ENCODE data around the gene PER3. TPM values are rescaled to one million over a fixed set of nuclear protein-coding genes. Genes with fewer than 3 reads are reported as not detected.

PER3 gene
- total RNA-seq (ENCODE audit: low replicate concordance) = 27.1 and 35.5 TPM in 2 replicates

GRCh38 chr1:7783826-7784491 lies at the start of gene PER3:
Gene PER3 (plus strand): TSS chr1:7784291. CDS start chr1:7784878, 587 bp downstream.
- DNase-seq (ENCODE audit: low read depth) = peak; percentile 96
- peak within 1 kb of the TSS; percentile 69 for H3K4me3 ChIP-seq (ENCODE audit: low read depth, low read length)
- no peak for TF ChIP-seq CTCF (IDR thresholded peaks at IDR 0.05; ENCODE audit: insufficient read depth, low read length)

- TF ChIP-seq CTCF (IDR thresholded peaks at IDR 0.05; ENCODE audit: insufficient read depth, low read length) = no peak
- no peak overlapping the region for H3K4me3 ChIP-seq (ENCODE audit: low read depth, low read length)
- DNase-seq (ENCODE audit: low read depth) = no peak
Measured at GRCh38 chr1:7738044-7738443, 46.0 kb upstream of the PER3 start.

- no peak for TF ChIP-seq CTCF (IDR thresholded peaks at IDR 0.05; ENCODE audit: insufficient read depth, low read length)
- H3K4me3 ChIP-seq (ENCODE audit: low read depth, low read length) = no peak overlapping the region
- no peak for DNase-seq (ENCODE audit: low read depth)
Measured at GRCh38 chr1:7743346-7743745, 40.7 kb upstream of the PER3 start.

- TF ChIP-seq CTCF (IDR thresholded peaks at IDR 0.05; ENCODE audit: insufficient read depth, low read length) = no peak
- H3K4me3 ChIP-seq (ENCODE audit: low read depth, low read length) = no peak overlapping the region
- DNase-seq (ENCODE audit: low read depth) = no peak
Measured at GRCh38 chr1:7744882-7745281, 39.2 kb upstream of the PER3 start.

GRCh38 chr1:7745783-7746182 lies 38.3 kb upstream of the PER3 start:
- TF ChIP-seq CTCF (IDR thresholded peaks at IDR 0.05; ENCODE audit: insufficient read depth, low read length) = no peak
- DNase-seq (ENCODE audit: low read depth) = no peak

GRCh38 chr1:7747605-7748004 lies 36.5 kb upstream of the PER3 start:
- DNase-seq (ENCODE audit: low read depth) = no peak
- no peak overlapping the region for H3K4me3 ChIP-seq (ENCODE audit: low read depth, low read length)
- no peak for TF ChIP-seq CTCF (IDR thresholded peaks at IDR 0.05; ENCODE audit: insufficient read depth, low read length)

More at GRCh38 chr1:7745783-7746182, 38.3 kb upstream of the PER3 start:
- no peak overlapping the region for H3K4me3 ChIP-seq (ENCODE audit: low read depth, low read length)

GRCh38 chr1:7749126-7749525 lies 35.0 kb upstream of the PER3 start:
- no peak for DNase-seq (ENCODE audit: low read depth)
- no peak for TF ChIP-seq CTCF (IDR thresholded peaks at IDR 0.05; ENCODE audit: insufficient read depth, low read length)
- H3K4me3 ChIP-seq (ENCODE audit: low read depth, low read length) = no peak overlapping the region

All from fibroblast of the aortic adventitia (primary cell).